Measurements from ENCODE around the gene ROPN1B. TPM values are rescaled to one million over a fixed set of nuclear protein-coding genes. Genes with fewer than 3 reads are reported as not detected.
"Not testable (repeated sequence)": the region's sequence is repeated elsewhere in the genome, so short reads cannot be mapped to it uniquely, and the experiment has no call there.

ROPN1B gene
- total and polyA plus RNA-seq, 12 donors, result 1.2 to 4.7 (median 3.2) TPM

DNA sequence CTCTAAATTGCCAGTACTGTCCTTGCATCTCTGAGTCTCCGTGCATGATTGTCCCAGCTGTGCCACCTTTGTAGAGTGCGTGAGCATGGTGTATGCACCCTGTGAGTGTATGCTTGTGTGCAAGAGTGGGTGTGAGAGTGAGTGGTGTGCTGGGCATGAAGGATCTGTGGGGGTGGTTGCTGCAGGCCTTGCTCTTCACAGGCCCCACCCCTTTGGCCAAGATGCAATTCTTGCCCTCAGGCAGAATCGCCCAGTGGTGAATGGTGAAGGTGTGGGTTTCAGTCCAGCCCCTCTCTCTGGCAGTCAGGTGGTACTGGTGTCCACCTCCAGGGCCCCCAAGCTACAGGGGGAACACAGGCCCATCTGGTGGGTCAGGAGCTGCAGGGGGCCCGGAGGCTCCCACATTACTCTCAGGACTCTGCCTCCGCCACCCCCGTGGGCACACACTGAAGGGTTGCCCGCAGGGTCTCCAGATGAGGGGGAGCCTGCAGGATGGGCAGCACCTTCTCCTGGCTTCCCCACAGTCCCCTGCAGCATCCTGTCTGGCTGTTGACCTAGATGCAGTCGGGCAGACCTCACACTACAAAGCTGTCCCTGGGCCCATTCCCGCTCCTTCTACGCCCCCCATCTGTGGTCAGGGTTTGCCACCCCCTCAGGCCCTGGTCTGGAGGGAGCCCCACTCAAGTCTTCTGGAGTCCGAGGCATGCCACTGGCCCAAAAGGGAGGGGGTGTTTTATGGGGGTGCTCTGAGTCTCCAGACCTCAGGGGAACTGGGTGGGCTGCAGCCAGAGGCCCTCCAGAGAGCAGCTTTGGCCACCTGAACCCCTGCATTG is 8.3 kb upstream of the ROPN1B start:
- intact Hi-C loops (cut with DNase I), result no loop called here
- no peaks in the 10 kb centered on the region for H3K4me1 ChIP-seq
- H3K27me3 ChIP-seq, result peaks cover 0 to 51% (median 24%) of the 10 kb centered on the region in 7 donors
- ATAC-seq, result peak in 4 of 8 donors; percentile 9 to 21 (median 10)
- TF ChIP-seq, protein P1, sequence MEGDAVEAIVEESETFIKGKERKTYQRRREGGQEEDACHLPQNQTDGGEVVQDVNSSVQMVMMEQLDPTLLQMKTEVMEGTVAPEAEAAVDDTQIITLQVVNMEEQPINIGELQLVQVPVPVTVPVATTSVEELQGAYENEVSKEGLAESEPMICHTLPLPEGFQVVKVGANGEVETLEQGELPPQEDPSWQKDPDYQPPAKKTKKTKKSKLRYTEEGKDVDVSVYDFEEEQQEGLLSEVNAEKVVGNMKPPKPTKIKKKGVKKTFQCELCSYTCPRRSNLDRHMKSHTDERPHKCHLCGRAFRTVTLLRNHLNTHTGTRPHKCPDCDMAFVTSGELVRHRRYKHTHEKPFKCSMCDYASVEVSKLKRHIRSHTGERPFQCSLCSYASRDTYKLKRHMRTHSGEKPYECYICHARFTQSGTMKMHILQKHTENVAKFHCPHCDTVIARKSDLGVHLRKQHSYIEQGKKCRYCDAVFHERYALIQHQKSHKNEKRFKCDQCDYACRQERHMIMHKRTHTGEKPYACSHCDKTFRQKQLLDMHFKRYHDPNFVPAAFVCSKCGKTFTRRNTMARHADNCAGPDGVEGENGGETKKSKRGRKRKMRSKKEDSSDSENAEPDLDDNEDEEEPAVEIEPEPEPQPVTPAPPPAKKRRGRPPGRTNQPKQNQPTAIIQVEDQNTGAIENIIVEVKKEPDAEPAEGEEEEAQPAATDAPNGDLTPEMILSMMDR (IDR thresholded peaks at IDR 0.05), result no peak
- peaks cover 0 to 10% (median 0%) of the 10 kb centered on the region in 11 donors for H3K9me3 ChIP-seq
- no peaks in the 10 kb centered on the region for H3K36me3 ChIP-seq
- no peak for DNase-seq
- 83 to 85% methylated on average over 11 of the region's 11 CpGs for WGBS, 2 donors
- no peak overlapping the region for H3K27ac ChIP-seq
- no peak overlapping the region for H3K4me3 ChIP-seq

DNA sequence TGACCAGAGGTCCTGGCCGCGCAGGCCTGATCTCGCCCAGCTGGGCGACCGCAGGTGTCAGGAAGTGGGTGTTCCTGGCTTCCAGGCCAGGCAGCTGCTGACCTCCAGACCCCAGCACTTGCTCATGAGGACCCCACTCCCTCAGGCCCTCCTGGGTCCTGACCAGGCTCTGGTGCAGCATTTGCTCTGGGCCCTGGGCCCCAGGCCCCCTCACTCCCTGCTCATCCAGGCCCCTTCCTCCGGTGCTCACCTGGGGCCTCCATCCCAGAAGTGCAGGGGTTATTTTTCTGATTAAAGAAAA is 7.7 kb upstream of the ROPN1B start:
- Histone ChIP-seq H3K4me3 (no peak overlapping the region), H3K27ac (no peak overlapping the region), H3K4me1 (no peaks in the 10 kb centered on the region), H3K27me3 (peaks cover 0 to 51% (median 24%) of the 10 kb centered on the region in 7 donors), H3K9me3 (peaks cover 0 to 10% (median 0%) of the 10 kb centered on the region in 11 donors), H3K36me3 (no peaks in the 10 kb centered on the region)
- DNase-seq (no peak), ATAC-seq (no peak)
- 69 to 86% methylated on average over 6 of the region's 6 CpGs for WGBS, 2 donors
- intact Hi-C loops (cut with DNase I), result no loop called here
- TF ChIP-seq, protein P1 (IDR thresholded peaks at IDR 0.05), result no peak

DNA sequence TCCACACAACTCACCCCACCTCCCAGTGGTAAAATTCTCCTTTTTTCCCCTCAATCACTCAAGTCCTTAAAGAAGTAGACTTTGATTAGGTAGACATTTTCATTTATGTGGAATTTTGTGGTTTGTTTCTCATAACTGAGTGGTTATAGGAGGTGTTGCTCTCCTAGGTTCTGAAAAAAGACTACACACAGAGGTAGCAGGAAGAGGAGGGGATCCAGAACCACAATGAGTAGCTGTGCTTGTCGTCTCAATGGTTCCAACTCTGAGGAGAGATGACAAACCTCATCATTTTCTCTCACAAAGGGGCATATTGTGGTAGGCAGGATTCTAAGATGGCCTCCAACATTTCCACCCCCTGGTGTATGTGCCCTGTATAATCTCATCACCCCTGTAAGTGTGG is 5.1 kb upstream of the ROPN1B start:
- H3K4me1 ChIP-seq; DNase-seq; intact Hi-C loops (cut with DNase I); H3K36me3 ChIP-seq; ATAC-seq; H3K27ac ChIP-seq; H3K4me3 ChIP-seq: not testable (repeated sequence)
- WGBS, 2 donors, result 39 to 57% methylated on average over 1 of the region's 1 CpG
- Histone ChIP-seq H3K9me3 (peaks cover 0 to 10% (median 0%) of the 10 kb centered on the region in 11 donors), H3K27me3 (peaks cover 0 to 37% (median 30%) of the 10 kb centered on the region in 7 donors)

DNA sequence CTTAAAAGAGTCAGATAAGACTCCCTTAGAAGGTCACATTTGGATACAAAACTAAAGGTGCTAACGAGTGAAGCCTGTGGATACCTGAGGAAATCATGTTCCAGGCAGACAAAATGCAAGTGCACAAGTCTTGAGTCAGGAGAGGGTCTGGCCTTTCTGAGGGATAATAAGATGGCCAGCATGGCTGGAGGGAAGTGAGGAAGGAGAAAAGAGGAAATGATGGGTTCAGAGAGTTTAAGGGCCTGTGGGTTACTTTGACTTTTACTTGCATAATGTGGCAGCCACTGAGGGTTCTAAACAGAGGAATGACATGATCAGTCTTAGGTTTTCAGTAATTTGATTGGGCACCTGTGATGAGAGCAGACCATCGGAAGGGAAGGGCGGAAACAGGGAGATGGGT is 3.5 kb upstream of the ROPN1B start:
- intact Hi-C loops (cut with DNase I), result no loop called here
- H3K9me3 ChIP-seq, result peaks cover 0 to 10% (median 0%) of the 10 kb centered on the region in 11 donors
- TF ChIP-seq, protein P1 (IDR thresholded peaks at IDR 0.05), result no peak
- no peak overlapping the region for H3K27ac ChIP-seq
- H3K27me3 ChIP-seq, result peaks cover 0 to 24% (median 19%) of the 10 kb centered on the region in 7 donors
- H3K4me1 ChIP-seq, result no peaks in the 10 kb centered on the region
- DNase-seq (no peak), ATAC-seq (no peak)
- no peak overlapping the region for H3K4me3 ChIP-seq
- WGBS, 2 donors, result 93 to 94% methylated on average over 3 of the region's 3 CpGs
- no peaks in the 10 kb centered on the region for H3K36me3 ChIP-seq

DNA sequence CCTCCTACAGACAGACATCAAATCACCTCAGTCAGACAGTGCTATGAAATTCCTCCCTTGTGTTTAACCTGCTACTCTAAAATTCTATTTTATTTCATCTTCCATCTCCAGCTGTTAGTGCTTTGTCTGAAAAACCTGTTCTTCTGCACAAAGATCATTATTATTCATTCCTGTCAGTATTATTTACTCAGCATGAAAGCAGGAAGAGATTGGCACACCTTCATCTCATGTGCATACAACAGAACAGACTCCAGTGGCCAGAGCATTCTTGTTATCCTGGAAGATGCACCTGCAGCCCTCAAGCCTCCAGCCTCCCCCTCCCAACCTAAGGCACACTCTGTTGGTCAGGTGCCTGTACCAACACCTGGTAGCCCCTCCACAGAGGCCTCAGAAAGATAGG is 1.8 kb upstream of the ROPN1B start:
- TF ChIP-seq, protein P1 (IDR thresholded peaks at IDR 0.05), result no peak
- Histone ChIP-seq H3K4me3 (no peak overlapping the region), H3K27me3 (peaks cover 0 to 29% (median 25%) of the 10 kb centered on the region in 7 donors), H3K9me3 (peaks cover 0 to 10% (median 0%) of the 10 kb centered on the region in 11 donors), H3K27ac (no peak overlapping the region), H3K4me1 (peaks cover 0 to 7% (median 3%) of the 10 kb centered on the region in 9 donors), H3K36me3 (no peaks in the 10 kb centered on the region)
- intact Hi-C loops (cut with DNase I), result no loop called here
- ATAC-seq, result no peak
- no peak for DNase-seq

DNA sequence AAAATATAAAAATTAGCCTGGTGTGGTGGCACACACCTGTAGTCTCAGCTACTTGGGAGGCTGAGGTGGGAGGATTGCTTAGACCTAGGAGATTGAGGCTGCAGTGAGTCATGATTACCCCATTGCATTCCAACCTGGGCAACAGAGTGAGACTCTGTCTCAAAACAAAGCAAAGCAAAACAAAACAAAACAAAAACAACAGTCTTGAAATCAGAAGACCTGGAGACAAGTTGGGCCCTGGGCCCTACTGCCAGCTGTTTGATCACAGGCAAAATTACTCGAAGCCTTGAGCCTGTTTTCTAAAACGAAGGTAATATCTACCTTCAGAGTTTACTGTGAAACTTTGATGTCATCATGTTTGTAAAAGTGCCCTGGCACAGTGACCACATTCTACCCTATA is 857 bp upstream of the ROPN1B start:
- H3K4me3 ChIP-seq; H3K36me3 ChIP-seq; intact Hi-C loops (cut with DNase I); H3K27ac ChIP-seq; ATAC-seq; DNase-seq: not testable (repeated sequence)
- H3K4me1 ChIP-seq, result peaks cover 0 to 12% (median 5%) of the 10 kb centered on the region in 9 donors
- H3K9me3 ChIP-seq, result peaks cover 0 to 10% (median 0%) of the 10 kb centered on the region in 11 donors
- WGBS, 2 donors, result 85 to 87% methylated on average over 2 of the region's 2 CpGs
- peaks cover 0 to 31% (median 25%) of the 10 kb centered on the region in 7 donors for H3K27me3 ChIP-seq
